ENCODE data around the gene TRAF4.

TRAF4 gene

GRCh38 chr17:28725660-28726225 lies 18.1 kb upstream of the TRAF4 start:
- TF ChIP-seq CTCF (IDR thresholded peaks at IDR 0.05; ENCODE audit: insufficient read depth, low read length, poor library complexity, severe bottlenecking), result no peak
- Histone ChIP-seq H3K27me3 (replicated peaks; ENCODE audit: control insufficient read depth, insufficient read depth, low read length) (no peaks in the 10 kb centered on the region), H3K36me3 (ENCODE audit: control insufficient read depth, insufficient read depth, low read length) (peaks cover 22% of the 10 kb centered on the region), H3K4me3 (replicated peaks; ENCODE audit: low read depth, low read length) (peak overlapping the region; percentile 66)
- DNase-seq (ENCODE audit: extremely low read depth, insufficient read length), result no peak

GRCh38 chr17:28726226-28726626 lies 17.6 kb upstream of the TRAF4 start, which contains the start of gene TLCD1:
Gene TLCD1, minus strand, starts transcription at chr17:28726233. Its CDS starts 136 bp downstream, at chr17:28726097.
- H3K36me3 ChIP-seq (ENCODE audit: control insufficient read depth, insufficient read depth, low read length), result peaks cover 17% of the 10 kb centered on the region
- TF ChIP-seq CTCF (IDR thresholded peaks at IDR 0.05; ENCODE audit: insufficient read depth, low read length, poor library complexity, severe bottlenecking), result no peak
- no peaks in the 10 kb centered on the region for H3K27me3 ChIP-seq (replicated peaks; ENCODE audit: control insufficient read depth, insufficient read depth, low read length)
- DNase-seq (ENCODE audit: extremely low read depth, insufficient read length), result peak; percentile 87
- peak within 1 kb of the TSS; percentile 66 for H3K4me3 ChIP-seq (replicated peaks; ENCODE audit: low read depth, low read length)

- TF ChIP-seq CTCF (IDR thresholded peaks at IDR 0.05; ENCODE audit: insufficient read depth, low read length, poor library complexity, severe bottlenecking), result peak; percentile 99
- H3K27me3 ChIP-seq (replicated peaks; ENCODE audit: control insufficient read depth, insufficient read depth, low read length), result no peaks in the 10 kb centered on the region
- H3K4me3 ChIP-seq (replicated peaks; ENCODE audit: low read depth, low read length), result peak overlapping the region; percentile 66
- peaks cover 12% of the 10 kb centered on the region for H3K36me3 ChIP-seq (ENCODE audit: control insufficient read depth, insufficient read depth, low read length)
- DNase-seq (ENCODE audit: extremely low read depth, insufficient read length), result peak; percentile 90
Measured at GRCh38 chr17:28726627-28727491, 17.0 kb upstream of the TRAF4 start.

GRCh38 chr17:28728364-28729200 lies 15.2 kb upstream of the TRAF4 start, which contains the start of gene NEK8:
Gene NEK8, plus strand, starts transcription at chr17:28728788. Its CDS starts 26 bp downstream, at chr17:28728814.
- H3K36me3 ChIP-seq (ENCODE audit: control insufficient read depth, insufficient read depth, low read length), result peaks cover 4% of the 10 kb centered on the region
- DNase-seq (ENCODE audit: extremely low read depth, insufficient read length), result peak; percentile 96
- no peak for TF ChIP-seq CTCF (IDR thresholded peaks at IDR 0.05; ENCODE audit: insufficient read depth, low read length, poor library complexity, severe bottlenecking)
- peak within 1 kb of the TSS; percentile 69 for H3K4me3 ChIP-seq (replicated peaks; ENCODE audit: low read depth, low read length)
- no peaks in the 10 kb centered on the region for H3K27me3 ChIP-seq (replicated peaks; ENCODE audit: control insufficient read depth, insufficient read depth, low read length)

- Histone ChIP-seq H3K27me3 (replicated peaks; ENCODE audit: control insufficient read depth, insufficient read depth, low read length) (no peaks in the 10 kb centered on the region), H3K4me3 (replicated peaks; ENCODE audit: low read depth, low read length) (no peak overlapping the region), H3K36me3 (ENCODE audit: control insufficient read depth, insufficient read depth, low read length) (peaks cover under 1% of the 10 kb centered on the region; the same call in 1 of the 2 replicates)
- TF ChIP-seq CTCF (IDR thresholded peaks at IDR 0.05; ENCODE audit: insufficient read depth, low read length, poor library complexity, severe bottlenecking), result no peak
- DNase-seq (ENCODE audit: extremely low read depth, insufficient read length), result no peak
Measured at GRCh38 chr17:28729950-28730330, 13.9 kb upstream of the TRAF4 start.

All from GM06990 (cell line).